Amniotic stem cell (primary cell): ENCODE data around the gene GLIPR2.
"Not testable (repeated sequence)": the region's sequence is repeated elsewhere in the genome, so short reads cannot be mapped to it uniquely, and the experiment has no call there.

Experiments
- DNase-seq: peaks from one replicate; lab custom pipeline; 2025; lab: John Stamatoyannopoulos, UW

Gene GLIPR2

DNA sequence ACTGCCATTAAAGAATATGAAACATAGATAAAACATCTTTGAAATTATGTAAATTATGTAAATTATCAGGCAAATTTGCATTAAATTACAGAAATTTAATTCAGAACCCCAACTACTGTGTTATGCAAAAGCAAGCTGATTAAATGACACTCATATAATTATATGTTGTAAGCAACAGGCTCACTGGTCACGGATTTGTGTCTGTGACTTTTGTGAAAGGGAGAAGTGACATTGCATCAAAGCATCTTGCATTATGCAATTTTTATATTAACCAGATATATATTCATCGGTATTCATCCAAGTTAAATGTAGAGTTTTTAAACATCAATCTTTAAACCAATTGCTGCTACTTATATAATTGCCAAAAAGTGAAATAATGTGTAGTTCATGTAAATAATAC lies 13.0 kb upstream of the GLIPR2 start:
- no peak for DNase-seq

DNA sequence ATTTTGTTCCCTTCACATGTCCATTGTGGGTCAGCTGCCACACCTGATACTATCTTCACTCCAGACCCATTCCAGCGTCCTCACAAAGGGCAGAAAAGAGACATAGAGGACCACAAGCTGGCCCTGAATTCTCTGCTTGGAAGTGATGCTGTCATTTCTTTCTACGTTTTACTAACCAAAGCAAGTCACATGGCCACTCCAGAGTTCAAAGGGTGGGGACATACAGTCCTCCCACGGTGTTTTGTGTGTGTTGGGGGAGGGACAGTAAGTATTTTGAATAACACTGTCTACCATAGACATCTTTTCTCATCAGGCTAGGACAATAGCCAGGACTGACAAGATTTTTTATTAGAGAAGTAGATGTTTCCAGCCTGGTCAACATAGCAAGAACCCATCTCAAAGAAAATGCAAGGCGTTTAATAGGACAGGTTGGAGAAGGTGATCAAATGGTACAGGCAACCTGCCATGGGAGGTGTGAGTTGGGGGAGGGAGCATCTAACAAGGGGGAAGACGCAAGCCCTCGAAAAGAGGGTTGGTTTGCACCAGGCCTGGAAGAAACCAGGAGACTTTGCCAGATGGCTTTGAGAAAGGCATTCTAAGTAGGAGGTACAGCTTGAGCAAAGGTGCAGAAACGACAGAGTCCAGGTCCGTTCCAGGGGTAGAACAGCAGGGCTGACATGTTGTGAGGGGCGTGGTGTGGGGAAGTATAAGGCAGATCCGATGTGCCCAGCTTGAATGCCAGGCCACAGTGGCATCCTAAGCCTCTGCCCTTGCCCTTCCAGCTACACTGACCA lies 11.3 kb upstream of the GLIPR2 start:
- no peak for DNase-seq

DNA sequence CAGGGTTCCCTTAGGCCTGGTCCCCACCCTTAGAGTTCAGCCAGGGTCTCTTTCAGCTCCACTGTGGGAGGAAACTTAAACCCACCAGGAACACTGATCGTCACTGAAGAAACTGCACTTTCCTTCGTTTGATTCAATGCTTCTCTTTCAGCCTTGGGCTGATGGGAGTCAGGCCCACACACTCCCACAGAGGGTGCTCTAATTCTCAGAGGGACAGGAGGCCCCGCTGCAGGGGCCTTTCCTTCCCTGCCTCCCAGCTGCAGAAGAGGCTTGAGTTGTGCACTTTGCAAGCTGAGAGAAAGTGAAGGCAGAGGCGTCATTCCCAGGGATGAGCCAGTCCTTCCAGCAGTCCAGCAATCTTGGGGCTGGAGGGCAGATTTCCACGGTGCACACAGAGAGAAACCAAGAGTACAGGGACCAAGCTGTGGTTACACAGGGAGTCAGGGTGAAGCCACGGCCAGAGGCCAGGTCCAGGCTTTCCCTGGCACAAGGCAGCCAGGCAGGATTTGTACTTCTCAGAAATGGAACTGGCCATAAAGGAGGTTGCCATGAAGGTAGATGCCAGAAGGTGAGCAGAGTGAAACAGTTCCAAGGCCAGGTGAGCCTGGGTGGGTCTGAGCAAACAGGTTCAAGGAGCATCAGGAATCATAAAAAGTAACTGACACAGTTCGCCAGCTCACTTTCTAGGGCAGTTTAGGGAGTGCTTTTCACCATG lies 10.4 kb upstream of the GLIPR2 start:
- no peak for DNase-seq

DNA sequence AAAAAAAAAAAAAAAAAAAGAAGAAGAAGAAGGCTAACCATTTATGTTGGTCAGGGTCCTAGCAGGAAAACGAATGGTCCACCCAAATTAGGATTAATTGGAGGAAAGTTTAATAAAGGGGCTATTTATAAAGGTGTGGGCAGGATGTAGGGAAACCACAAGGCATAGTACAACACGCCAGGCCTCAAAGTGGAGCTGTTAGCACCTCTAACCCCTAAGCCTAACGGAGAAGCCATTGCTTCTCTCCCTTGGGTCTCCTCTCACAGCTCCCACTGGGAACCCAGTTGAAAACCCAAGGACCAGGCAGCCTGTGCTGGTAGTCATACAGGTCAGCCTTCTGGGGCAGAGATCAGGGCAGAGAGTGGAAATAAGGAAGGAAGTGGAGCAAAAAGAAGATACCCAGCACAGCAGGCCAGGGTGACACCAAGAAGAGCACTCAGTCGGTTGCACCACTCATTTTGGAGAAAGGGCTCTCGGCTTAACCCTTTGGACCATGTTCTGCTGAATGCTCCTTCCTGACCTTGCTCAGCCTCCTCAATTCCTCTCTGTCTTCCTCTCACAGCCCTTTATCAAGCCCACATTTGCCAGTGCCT lies 8.8 kb upstream of the GLIPR2 start:
- no peak for DNase-seq

DNA sequence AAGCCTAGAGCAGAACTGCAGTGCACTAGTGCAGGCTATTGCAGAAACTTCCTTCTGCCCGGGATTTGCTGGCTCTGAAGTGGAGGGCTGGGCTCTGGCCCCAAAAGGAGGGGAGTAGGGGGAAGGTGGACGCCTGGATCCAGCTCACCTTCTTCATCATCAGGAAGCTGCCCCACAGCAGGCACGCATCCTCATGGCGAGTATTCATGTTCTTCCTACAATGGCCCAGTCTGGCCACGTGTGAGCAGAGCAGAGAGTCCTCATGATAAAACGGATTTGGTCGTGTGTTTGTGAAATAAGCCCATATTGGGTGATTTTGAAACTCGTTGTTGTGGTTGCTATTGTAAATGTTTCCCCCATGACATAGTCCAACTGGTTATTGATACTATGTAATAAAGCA lies 8.2 kb upstream of the GLIPR2 start:
- no peak for DNase-seq

DNA sequence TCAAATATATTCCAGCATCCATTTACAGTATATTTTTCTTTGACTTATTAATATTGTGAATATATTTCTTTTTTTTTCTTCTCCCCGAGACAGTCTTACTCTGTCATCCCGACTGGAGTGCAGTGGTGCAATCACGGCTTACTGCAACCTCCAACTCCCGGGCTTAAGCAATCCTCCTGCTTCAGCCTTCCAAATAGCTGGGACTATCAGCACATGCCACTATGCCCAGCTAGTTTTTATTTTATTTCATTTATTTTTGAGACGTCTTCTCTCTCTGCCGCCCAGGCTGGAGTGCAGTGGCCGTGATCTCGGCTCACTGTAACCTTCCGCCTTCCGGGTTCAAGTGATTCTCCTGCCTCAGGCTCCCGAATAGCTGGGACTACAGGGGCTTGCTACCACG lies 7.4 kb upstream of the GLIPR2 start:
- DNase-seq: no peak

DNA sequence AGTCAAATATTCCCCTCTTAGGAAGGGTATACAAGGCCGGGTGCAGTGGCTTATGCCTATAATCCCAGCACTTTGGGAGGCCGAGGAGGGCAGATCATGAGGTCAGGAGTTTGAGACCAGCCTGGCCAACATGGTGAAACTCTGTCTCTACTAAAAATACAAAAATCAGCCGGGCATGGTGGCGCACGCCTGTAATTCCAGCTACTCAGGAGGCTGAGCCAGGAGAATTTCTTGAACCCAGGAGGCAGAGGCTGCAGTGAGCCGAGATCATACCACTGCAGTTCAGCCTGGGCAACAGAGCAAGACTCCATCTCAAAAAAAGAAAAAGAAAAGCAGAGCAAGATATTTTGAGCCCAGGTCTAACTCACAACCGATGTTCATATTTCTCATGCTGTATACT lies 4.9 kb upstream of the GLIPR2 start:
- DNase-seq: not testable (repeated sequence)

DNA sequence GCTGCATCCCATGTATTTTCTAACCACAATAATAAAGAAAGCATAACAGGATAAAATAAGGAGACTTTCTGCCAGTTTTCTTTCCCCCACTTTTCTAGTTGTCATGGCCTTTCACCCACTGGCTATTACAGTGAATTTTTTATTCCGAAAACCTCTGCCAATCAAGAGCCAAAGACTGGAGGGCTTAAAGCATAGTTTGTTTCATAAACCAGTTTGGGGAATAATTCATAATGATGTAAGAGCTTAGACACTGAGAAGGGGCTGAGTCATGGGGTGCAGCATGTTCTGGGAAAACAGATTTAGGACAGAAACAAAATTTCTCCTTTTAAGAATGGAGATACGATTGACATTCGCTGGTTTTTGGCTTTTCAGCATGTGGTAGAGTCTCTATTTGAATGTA lies 4.4 kb upstream of the GLIPR2 start:
- DNase-seq: no peak

DNA sequence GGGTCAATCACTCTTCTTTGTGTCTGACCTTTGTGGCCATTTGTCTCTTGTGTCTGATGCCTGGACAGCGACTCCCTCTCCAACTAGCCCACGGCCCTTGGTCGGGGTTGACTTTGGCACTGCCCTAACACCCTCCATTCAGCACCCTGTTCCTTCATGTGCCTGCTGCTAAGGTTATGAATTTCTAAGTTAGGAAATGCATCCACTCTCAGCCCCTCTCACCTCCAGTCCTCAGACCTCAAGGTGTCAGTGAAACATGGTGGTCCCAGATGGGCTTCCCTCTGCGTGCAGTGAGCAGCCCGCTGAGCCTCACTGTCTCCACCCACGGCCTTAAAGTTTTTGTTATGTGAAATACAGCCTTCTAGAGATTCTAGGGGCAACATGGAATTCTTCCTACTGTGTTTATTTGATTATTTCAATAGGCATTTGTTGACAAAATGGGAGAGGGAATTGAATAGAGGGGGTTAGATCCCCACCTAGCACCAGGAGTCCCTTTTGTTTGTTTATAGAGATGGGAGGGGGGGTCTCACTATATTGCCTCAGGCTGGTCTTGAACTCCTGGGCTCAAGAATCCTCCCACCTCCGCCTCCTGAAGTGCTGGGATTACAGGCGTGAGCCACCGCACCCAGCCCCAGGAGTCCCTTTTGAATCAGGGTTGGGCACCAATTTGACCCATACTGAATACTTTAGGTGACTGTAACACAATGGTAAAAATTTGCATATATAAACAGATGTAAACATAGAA lies 1.6 kb upstream of the GLIPR2 start:
- DNase-seq: no peak

DNA sequence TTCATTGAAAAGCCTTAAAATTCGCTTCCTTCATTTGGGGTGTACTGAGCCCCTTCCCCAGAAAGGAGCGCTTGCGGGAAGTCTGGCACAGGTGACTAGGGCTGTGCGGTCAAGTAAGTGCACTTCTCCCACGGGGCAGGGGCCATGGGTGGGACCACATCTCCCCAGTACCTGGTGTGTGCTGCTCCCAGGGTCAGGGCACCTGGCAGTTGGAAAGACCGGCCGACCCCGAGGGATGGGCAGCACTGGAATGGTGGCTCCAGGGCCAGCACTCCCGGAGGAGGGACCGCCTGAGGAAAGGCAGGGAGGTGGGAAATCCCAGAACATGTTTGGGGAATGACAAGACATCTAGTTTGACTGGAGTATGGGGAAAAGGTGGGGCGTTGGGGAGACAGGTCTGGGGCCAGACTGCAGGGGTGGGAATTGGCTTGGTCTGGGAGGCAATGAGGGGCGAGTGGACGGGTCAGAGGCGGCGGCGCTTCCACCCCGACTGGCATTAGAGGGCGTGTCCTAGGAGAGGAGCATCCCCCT lies 727 bp upstream of the GLIPR2 start:
- DNase-seq: no peak

DNA sequence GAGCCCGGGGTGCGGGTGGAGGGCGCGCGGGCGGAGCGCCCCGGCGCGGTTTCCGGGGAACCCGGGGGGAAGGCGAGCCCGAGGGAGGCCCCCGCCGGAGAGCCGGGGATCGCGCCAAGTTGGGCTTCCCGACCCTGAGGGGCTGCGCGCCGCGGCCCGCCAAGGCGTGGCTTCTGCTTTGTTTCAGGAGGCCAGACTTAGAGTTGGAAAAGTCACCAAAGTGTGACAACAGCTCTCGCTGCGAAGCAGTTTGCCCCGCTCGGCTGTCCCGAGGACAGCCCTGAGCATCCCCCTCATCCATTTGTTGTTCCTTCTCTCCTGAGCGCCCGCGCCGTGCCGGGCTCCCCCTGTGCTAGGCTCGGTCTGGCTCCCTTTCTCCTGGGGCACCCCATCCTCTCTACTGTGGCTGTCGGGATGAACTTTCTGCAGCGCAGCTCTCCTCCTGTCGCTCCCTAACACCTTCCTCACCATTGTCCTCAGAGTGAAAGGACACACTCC lies 410 bp downstream of the GLIPR2 start:
- no peak for DNase-seq

DNA sequence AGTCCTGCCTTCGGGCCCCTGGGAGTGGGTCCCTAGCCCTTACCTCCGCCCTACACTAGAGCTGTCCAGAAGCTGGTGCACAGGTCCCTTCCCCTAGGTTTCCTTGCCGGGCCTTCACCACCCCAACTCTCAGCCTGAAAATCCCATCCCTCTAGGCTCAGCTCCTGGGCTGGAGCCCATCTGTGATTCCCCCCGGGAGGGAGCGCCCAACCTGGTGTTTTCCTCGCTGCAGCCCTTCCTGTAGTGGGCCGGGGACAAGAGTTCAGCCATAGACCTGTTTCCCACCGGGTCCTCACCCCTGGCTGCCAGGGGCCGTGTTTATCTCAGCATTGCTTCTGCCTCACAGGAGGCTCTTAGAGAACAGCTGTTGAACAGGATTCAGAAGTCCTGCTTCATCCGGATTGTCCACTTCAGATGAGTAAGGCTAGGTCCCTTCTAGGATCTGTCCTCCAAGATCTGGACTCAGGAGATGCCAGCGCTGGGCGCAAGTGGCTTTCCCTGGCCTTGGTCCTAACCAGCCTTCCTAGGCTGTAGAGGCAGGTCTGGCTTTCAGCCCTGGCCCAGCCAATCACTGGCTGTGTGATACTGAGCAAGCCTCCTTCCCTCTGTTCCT lies 965 bp downstream of the GLIPR2 start:
- no peak for DNase-seq

DNA sequence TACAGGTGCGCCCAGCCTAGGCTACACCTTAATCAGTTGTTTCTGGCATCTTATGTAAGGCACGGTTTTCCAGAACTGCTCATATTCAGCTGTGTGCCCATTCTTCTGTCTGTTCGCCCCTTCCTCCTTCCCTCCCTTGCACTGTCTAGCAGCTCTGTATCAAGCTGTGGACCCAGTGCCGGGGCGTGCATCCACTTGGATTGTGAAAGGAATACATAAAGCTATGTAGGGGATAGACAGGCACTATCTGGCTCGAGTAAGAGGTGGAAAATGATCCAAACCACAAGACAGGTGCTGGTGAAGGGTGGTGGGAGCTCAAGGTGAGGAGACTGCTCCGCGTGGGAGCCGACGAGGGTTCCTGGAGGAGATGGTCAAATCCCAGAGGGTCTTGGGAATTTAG lies 2.0 kb downstream of the GLIPR2 start:
- no peak for DNase-seq

DNA sequence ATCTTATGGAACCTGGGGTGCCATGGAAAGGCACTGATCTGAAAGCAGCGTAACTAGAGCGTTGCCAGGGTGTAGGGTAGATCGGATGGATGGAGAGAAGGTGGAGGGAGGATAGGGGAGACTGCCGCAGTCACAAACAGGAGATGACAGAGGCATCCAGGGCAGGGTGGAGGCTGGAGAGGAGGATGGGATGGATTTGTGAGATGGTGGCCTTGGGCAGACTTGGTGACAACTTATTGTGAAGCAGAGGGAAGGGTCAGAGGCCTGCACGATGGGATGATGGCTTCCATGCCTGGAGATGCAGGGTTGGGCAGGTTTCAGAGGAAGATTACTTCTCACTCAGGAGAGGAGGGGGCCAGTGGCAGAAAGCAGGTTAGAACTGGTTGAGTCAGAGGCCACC lies 2.4 kb downstream of the GLIPR2 start:
- DNase-seq: no peak

DNA sequence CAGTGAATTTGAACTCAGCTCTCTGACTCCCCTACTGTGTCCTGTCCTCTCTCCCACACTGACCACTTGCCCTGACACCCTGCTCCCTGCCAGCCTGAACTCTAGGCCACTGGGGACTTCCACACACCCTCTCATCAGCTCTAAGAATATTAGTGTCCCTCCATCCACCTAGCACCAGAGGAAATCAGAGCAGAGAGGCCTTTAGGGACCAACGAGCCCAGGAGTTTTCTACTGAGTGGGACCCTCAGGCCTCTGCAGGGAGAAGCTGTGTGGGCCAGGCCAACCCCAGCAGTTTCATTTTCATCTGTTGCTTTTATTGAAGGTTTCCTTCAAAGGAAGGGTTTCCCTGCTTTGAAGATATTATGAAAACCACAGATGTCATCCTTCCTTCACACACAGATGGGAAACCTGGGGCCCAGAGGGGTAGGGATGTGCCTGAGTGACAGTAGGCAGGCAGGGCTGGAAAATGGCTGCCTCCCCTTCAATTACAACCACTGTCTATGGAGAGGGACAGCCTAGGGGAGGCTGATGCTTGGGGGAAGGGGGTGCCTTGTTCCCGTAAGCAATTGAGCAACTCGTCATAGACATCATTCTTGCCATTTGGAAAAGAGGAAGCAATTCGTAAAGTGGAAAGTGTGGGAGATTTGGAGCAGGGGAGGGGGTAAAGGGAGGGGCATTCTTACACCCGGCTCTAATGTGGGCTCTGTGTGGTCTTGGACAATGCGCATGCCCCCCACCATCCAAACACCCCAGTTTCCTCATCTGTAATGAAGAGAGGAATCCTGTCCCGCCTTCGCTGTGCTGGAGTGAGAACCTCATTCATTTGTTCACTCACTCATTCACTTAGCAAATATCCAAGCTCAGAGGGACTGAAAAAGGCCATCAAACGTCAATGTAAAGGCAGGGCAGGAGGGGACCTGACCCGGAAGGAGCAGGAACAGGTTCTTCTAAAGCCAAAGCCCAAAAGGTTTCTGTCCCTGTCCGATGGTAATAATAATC lies 3.9 kb downstream of the GLIPR2 start:
- no peak for DNase-seq

DNA sequence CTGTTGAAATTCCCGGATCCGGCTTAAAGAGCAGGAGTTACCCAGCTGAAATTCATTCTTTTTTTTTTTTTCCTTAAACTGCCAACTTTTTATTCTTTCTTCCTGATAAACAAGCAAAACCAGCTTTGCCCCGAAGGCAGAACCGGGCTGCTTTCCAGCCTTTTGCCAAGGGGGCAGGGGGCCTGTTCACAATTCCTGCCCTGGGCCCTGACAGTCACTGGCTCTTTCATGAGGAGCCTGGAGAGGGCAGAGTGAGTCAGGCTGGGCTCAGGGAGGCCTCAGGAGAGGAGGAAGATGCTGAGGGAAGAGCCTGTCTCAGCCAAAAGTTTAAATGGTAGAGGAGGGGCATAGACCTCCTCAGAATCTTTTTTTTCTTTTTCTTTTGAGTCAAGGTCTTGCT lies 4.8 kb downstream of the GLIPR2 start:
- no peak for DNase-seq

DNA sequence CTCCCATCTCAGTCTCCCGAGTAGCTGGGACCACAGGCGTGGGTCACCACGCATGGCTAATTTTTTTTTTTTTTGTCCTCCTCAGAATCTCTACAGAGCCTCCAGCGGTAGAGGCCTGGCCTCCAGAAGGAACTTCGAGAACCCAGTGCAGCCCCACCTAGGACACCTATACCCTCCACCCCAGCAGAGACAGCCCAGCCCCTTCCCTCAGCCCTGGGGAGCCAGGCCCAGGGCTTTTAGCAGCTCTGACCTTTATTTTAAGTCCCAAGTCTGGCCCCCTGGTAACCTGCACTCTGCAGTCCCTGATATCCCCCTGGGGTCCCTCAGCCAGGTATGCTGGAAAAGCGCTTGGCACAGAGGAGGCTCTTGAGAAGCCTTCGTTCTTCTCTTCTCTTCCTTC lies 5.2 kb downstream of the GLIPR2 start:
- no peak for DNase-seq

DNA sequence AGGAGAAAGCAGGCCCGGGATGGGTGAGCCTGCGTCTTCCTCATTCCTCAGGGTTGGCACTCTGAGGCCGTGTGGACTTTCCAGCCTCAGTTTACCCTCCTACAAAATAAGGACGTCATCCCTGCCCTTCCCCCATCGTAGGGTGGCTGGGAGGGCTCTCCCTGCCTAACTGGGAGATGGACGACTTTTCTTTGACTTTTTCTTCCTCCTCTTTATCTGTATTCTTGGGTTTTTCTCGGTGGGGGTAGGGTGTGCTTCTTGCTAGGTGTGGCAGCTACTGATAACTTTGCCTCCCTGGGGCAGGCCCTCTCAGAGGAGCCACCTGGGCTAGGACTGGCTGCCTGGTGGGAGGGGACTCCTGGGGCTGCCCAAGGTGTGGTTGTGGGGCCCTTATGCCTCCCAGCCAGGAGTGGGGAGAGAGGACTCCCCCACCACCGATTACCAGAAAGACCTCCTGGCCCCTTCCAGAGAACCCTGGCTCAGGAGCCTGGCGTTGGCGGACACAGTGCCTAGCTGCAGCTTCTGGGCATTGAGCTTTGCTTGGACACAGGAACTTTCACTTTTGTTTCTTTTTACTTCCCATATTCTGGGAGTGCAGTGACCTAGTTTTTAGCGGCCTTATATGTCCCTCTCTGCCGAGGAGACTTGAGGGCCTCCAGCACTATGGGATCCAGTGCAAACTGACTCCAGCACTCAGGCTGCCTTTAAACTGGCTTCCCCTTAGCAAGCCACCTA lies 6.1 kb downstream of the GLIPR2 start:
- no peak for DNase-seq

DNA sequence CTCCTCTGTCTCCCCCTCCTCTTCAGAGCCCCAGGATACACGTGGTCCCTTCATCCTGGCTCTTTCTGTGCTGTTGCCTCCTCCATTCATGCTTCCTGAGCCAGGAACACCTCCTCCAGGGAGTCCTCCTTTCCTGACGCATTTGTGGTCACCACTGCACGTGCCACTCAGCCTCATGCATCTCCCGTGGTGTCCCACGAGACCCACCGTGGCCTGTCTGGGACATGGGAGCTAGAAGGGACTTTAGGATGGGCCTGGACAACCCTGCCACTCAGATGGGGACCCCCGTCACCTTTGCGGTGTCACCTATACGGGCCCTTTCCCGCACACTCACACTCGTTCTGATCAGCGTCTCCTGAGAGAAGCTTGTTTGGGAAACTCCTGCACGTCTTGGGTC lies 6.7 kb downstream of the GLIPR2 start:
- no peak for DNase-seq
